SU-DHL-6 (cell line): ENCODE measurements around the gene NPAS3.

Source experiments
- H2AFZ ChIP-seq: fragments of 200-600 bp; sonication (generic); 2 replicates; pipeline ENCODE4 v1.6.1; 2014; ENCODE audit warnings: low read depth, mild to moderate bottlenecking, moderate library complexity, mixed read lengths, antibody characterized with exemption, low read length; ENCODE audit not compliant: severe bottlenecking
- H3F3A ChIP-seq: fragments of 200-600 bp; shearing (Covaris generic); 2 replicates; pipeline ENCODE4 v1.6.0; 2016; ENCODE audit warnings: antibody characterized with exemption, mild to moderate bottlenecking; ENCODE audit not compliant: insufficient read depth
- H3K27ac ChIP-seq: fragments of 200-600 bp; sonication (generic); 2 replicates; pipeline ENCODE4 v1.5.1; 2016; ENCODE audit warnings: low read depth, mild to moderate bottlenecking, low read length, moderate library complexity, mixed read lengths
- H3K27me3 ChIP-seq: fragments of 200-600 bp; sonication (generic), shearing (Covaris generic); 2 replicates; pipeline ENCODE4 v1.6.0; 2014; ENCODE audit warnings: mild to moderate bottlenecking, low read length
- H3K36me3 ChIP-seq: fragments of 200-600 bp; sonication (generic); 2 replicates; pipeline ENCODE4 v1.6.1; 2014; ENCODE audit warnings: mild to moderate bottlenecking, low read length, mixed read lengths
- H3K4me2 ChIP-seq: fragments of 300-600, 200-600 bp; shearing (Covaris generic), sonication (generic); 2 replicates; pipeline ENCODE4 v1.6.0; 2014; ENCODE audit warnings: low read length, low read depth, mild to moderate bottlenecking; ENCODE audit not compliant: poor library complexity, severe bottlenecking
- H3K4me3 ChIP-seq: fragments of 200-600 bp; sonication (generic); 2 replicates; pipeline ENCODE4 v1.5.1; 2014; ENCODE audit warnings: antibody characterized with exemption, low read length, mild to moderate bottlenecking, mixed read lengths; ENCODE audit not compliant: insufficient read depth, poor library complexity, severe bottlenecking
- H3K79me2 ChIP-seq: fragments of 200-600 bp; sonication (generic); 2 replicates; pipeline ENCODE4 v1.6.1; 2014; ENCODE audit warnings: mild to moderate bottlenecking, low read length, moderate library complexity; ENCODE audit not compliant: insufficient read depth
- H3K9ac ChIP-seq: fragments of 200-600 bp; sonication (generic); 2 replicates; pipeline ENCODE4 v1.7.0; 2014; ENCODE audit warnings: mild to moderate bottlenecking, low read length
- H3K9me2 ChIP-seq: fragments of 200-600 bp; sonication (generic); replicated peaks from 2 replicates; pipeline ENCODE4 v1.6.1; 2014; ENCODE audit warnings: low read length; ENCODE audit not compliant: insufficient read depth
- H3K9me3 ChIP-seq: fragments of 200-600 bp; sonication (generic); 2 replicates; pipeline ENCODE4 v1.6.1; 2014; ENCODE audit warnings: low read length, mixed read lengths; ENCODE audit not compliant: insufficient read depth
- H4K20me1 ChIP-seq: fragments of 200-600 bp; sonication (generic); 2 replicates; pipeline ENCODE4 v1.6.1; 2014; ENCODE audit warnings: low read depth, mild to moderate bottlenecking, antibody characterized with exemption, low read length, moderate library complexity, mixed read lengths
- CTCF ChIP-seq: fragments of 200-600 bp; sonication (generic); IDR thresholded peaks from one replicate; pipeline ENCODE4 v1.5.1; 2017; ENCODE audit warnings: antibody characterized with exemption, mild to moderate bottlenecking, low read length, moderate library complexity; ENCODE audit not compliant: insufficient read depth, poor library complexity, severe bottlenecking
- EZH2phosphoT487 ChIP-seq: fragments of 200-600 bp; sonication (generic), shearing (Covaris generic); conservative IDR thresholded peaks from 2 replicates; pipeline ENCODE4 v1.6.1; 2018; ENCODE audit warnings: mild to moderate bottlenecking, antibody characterized with exemption, low read length, moderate library complexity, mixed read lengths

The NPAS3 gene

GRCh38 chr14:33847066-33847465, 908.4 kb downstream of the NPAS3 start:
- Histone ChIP-seq H3K36me3 (no peaks in the 10 kb centered on the region), H3K4me3 (no peak overlapping the region)
- no peak for TF ChIP-seq CTCF

GRCh38 chr14:33848009-33848408, 909.3 kb downstream of the NPAS3 start:
- no peaks in the 10 kb centered on the region for H3K9me2 ChIP-seq
- no peaks in the 10 kb centered on the region for H3K79me2 ChIP-seq
- H3F3A ChIP-seq = no peaks in the 10 kb centered on the region
- no peaks in the 10 kb centered on the region for H3K27me3 ChIP-seq
- H3K9me3 ChIP-seq = no peaks in the 10 kb centered on the region
- no peak overlapping the region for H3K4me2 ChIP-seq
- no peak overlapping the region for H3K27ac ChIP-seq
- no peaks in the 10 kb centered on the region for H3K36me3 ChIP-seq
- H3K9ac ChIP-seq = no peak overlapping the region
- H3K4me3 ChIP-seq = no peak overlapping the region
- no peak for TF ChIP-seq EZH2phosphoT487
- no peak for TF ChIP-seq CTCF
- H4K20me1 ChIP-seq = no peaks in the 10 kb centered on the region
- no peak overlapping the region for H2AFZ ChIP-seq

More at GRCh38 chr14:33847066-33847465, 908.4 kb downstream of the NPAS3 start:
- Histone ChIP-seq H3K79me2 (no peaks in the 10 kb centered on the region), H3K27me3 (no peaks in the 10 kb centered on the region), H2AFZ (no peak overlapping the region), H3K9me2 (no peaks in the 10 kb centered on the region), H4K20me1 (no peaks in the 10 kb centered on the region), H3K4me2 (no peak overlapping the region), H3K9me3 (no peaks in the 10 kb centered on the region), H3F3A (no peaks in the 10 kb centered on the region), H3K9ac (no peak overlapping the region), H3K27ac (no peak overlapping the region)

- Histone ChIP-seq H3K4me2 (no peak overlapping the region), H2AFZ (no peak overlapping the region), H3K4me3 (no peak overlapping the region), H4K20me1 (no peaks in the 10 kb centered on the region), H3K79me2 (no peaks in the 10 kb centered on the region), H3K9me2 (no peaks in the 10 kb centered on the region), H3K9ac (no peak overlapping the region), H3K27me3 (no peaks in the 10 kb centered on the region), H3K36me3 (no peaks in the 10 kb centered on the region), H3F3A (no peaks in the 10 kb centered on the region), H3K27ac (no peak overlapping the region), H3K9me3 (no peaks in the 10 kb centered on the region)
- no peak for TF ChIP-seq EZH2phosphoT487
- TF ChIP-seq CTCF = no peak
These were observed 910.2 kb downstream of the NPAS3 start for GRCh38 chr14:33848706-33849454.
